Amniotic epithelial cell (primary cell): ENCODE measurements around the gene CLEC16A.

ENCODE experiments used
- DNase-seq: peaks from one replicate; pipeline ENCODE4 v3.0.0-alpha.2; 2010; ENCODE audit warnings: low read depth

CLEC16A gene

GRCh38 chr16:11142951-11143350 is 198.6 kb downstream of the CLEC16A start:
- no peak for DNase-seq

GRCh38 chr16:11143372-11144035 is 199.1 kb downstream of the CLEC16A start:
- no peak for DNase-seq

GRCh38 chr16:11144122-11144521 is 199.8 kb downstream of the CLEC16A start:
- no peak for DNase-seq

GRCh38 chr16:11145173-11145818 is 200.9 kb downstream of the CLEC16A start:
- no peak for DNase-seq

GRCh38 chr16:11145819-11146211 is 201.5 kb downstream of the CLEC16A start:
- no peak for DNase-seq

GRCh38 chr16:11147033-11147753 is 202.8 kb downstream of the CLEC16A start:
- DNase-seq: no peak

GRCh38 chr16:11147754-11148444 is 203.5 kb downstream of the CLEC16A start:
- no peak for DNase-seq

DNA sequence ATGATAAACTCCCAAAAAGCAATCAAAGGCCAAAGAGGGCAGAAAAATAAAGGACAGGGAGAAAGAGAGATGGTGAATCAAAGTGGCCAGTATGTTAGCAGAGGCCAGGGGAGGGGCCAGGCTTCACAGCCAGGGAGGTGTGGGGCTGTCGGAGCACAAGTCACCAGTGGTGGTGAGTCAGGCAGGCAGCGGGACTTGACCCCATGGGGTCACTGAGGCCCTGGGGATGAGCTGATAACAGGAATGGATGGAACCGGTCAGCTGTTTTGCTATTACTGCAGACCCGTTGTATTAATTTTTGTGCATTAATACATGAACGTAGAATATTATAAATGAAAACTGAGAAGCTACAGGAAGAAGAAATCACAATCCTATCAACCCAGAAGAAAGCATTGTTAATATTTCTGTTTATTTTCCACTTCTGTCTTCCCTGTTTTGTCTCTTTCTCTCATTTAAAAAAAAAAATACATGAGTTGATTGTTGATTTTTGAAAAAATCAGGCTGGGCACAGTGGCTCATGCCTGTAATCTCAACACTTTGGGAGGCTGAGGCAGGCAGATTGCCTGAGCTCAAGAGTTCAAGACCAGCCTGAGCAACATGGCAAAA is 204.8 kb downstream of the CLEC16A start:
- peak; percentile 31 for DNase-seq

DNA sequence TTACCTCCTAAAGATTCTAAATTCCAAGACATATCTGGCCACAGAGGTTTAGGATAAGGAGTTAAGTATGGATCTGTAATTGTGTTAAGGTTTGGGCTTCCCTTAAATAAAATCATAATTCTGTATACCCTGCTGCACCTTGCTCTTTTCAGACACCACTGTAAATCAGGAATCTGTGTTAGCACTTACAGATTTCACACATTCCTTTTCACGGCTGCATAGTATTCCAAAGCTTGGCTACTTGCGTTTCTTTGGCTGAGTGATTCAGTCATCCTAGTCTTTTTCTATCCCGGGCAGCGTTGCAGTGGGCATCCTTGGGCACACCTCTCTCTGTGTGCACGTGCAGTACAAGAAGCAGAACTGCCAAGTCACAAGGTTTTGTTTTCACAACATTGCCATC is 205.8 kb downstream of the CLEC16A start:
- DNase-seq: no peak

DNA sequence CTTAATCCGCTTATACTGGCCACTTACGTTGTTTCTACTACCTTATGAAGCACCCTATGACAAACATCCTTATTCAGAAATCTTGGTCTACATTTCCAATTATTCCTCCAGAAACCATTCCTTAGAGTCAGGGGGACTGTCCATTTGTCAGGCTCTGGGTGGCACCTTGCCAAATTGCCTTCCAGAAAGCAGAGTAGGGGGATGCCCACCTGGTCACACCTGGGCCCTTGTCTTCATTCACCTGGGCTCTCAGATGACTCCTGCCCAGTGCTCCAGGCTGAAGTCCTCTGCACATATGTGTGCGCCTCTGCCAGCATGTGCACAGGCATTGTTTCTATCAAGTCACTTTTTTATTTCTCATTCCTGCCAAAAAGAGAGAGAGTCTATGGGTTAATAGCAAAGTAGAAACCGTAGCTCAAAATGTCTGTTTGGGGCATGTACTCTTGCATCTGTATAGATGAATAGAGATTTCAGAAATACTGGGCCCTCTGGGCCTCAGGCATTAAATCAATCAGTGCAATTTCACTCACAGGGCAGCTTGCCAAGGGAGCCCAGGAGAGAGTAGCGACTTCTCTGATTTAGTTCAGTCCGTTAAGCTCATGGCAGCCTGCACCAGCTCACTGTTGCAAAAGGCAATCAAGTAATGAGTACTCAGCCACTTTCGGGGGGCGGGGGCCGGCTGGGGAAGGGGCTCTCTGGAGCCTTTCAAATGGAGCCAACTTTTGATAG is 207.0 kb downstream of the CLEC16A start:
- DNase-seq: no peak

GRCh38 chr16:11151885-11152629 is 207.7 kb downstream of the CLEC16A start:
- no peak for DNase-seq

GRCh38 chr16:11152677-11153331 is 208.4 kb downstream of the CLEC16A start:
- no peak for DNase-seq

- DNase-seq: peak; percentile 91
Measured at GRCh38 chr16:11155284-11155806, 211.0 kb downstream of the CLEC16A start.

GRCh38 chr16:11156401-11156800 is 212.0 kb downstream of the CLEC16A start:
- DNase-seq: no peak

- no peak for DNase-seq
Measured at GRCh38 chr16:11157143-11157542, 212.8 kb downstream of the CLEC16A start.

GRCh38 chr16:11158018-11158417 is 213.7 kb downstream of the CLEC16A start:
- no peak for DNase-seq

- DNase-seq: no peak
Measured at GRCh38 chr16:11159282-11159681, 214.9 kb downstream of the CLEC16A start.

- no peak for DNase-seq
Measured at GRCh38 chr16:11160676-11161115, 216.3 kb downstream of the CLEC16A start.

GRCh38 chr16:11161439-11161838 is 217.1 kb downstream of the CLEC16A start:
- no peak for DNase-seq

DNA sequence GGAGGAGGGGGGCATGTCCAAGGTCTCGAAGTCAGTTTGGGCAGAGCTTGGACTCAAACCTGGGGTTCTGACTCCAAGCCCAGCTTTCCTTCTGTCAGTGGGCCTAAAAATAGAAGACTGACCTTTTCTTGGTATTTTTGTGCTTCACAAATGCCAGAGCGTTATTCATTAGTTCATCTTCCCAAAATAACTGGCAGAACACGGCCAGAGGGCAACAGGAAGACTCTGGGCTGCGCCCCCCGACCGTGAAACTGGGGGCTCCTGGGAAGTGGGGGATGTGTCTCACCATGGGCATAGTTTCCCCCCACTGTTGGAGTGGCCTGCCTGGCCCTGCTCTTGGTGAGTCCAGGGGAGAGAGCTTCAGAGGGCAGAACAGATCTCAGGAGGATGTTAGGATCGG is 217.6 kb downstream of the CLEC16A start:
- no peak for DNase-seq
